ENCODE measurements around the gene TMEM41B.
"Not testable (repeated sequence)": the region's sequence is repeated elsewhere in the genome, so short reads cannot be mapped to it uniquely, and the experiment has no call there.

Gene TMEM41B

DNA sequence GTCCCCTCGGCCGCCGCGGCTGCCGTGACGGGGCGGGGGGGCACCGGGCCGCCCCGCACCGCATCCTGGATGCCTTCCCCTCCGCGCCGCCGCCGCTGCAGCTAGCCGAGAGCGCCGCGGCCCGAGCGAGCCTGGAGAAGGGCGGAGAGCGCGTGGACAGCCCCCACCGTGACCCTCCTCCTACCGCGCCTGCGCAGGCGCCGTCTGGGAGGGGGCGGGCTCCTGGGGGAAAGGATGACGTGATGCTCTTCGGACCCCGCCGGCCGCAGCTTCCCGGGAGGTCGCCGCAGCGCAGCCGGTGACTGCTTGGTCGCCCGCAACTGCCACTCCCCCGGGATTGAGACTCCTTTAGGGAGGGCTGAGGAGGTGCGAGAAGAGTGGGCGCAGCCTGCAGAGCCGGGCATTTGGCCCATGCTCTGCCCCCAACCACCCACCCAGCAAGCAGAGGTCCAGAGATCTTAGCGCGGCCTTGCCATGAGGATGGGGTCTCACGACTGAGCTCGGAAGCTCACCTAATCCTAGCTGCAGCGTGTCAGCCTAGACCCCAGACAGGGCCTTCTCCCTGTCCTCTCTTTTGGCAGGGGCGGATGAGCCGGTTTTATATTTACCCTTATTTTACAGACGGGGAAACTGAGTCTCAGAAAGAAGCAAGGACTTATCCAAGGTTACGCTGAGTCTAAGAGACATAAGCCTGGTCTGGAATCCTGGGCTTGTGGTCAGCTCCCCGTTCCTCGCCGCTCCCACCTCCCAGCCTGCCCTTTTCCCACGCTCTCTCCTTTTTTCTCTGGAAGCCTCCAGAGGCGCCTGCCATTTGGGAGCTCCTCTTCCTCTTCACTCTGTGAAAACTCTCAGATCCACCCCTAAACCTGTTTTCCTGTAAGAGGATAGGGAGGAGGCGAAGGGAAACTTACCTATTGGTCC is 48.9 kb downstream of the TMEM41B start, which contains the start of gene DENND5A:
TSS of gene DENND5A (minus strand) at position 140 of the 921 bp plus-strand sequence. CDS start 281 bp downstream, outside the sequence.
- DNase-seq (ENCODE audit: low read depth): peak; percentile 74
- TF ChIP-seq, protein P1, sequence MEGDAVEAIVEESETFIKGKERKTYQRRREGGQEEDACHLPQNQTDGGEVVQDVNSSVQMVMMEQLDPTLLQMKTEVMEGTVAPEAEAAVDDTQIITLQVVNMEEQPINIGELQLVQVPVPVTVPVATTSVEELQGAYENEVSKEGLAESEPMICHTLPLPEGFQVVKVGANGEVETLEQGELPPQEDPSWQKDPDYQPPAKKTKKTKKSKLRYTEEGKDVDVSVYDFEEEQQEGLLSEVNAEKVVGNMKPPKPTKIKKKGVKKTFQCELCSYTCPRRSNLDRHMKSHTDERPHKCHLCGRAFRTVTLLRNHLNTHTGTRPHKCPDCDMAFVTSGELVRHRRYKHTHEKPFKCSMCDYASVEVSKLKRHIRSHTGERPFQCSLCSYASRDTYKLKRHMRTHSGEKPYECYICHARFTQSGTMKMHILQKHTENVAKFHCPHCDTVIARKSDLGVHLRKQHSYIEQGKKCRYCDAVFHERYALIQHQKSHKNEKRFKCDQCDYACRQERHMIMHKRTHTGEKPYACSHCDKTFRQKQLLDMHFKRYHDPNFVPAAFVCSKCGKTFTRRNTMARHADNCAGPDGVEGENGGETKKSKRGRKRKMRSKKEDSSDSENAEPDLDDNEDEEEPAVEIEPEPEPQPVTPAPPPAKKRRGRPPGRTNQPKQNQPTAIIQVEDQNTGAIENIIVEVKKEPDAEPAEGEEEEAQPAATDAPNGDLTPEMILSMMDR (conservative IDR thresholded peaks at IDR 0.05; ENCODE audit: control insufficient read depth, insufficient read depth, low read depth, low read length): no peak
- peak within 1 kb of the TSS; percentile 87 for H3K4me3 ChIP-seq (ENCODE audit: control insufficient read depth, low read depth, low read length)

DNA sequence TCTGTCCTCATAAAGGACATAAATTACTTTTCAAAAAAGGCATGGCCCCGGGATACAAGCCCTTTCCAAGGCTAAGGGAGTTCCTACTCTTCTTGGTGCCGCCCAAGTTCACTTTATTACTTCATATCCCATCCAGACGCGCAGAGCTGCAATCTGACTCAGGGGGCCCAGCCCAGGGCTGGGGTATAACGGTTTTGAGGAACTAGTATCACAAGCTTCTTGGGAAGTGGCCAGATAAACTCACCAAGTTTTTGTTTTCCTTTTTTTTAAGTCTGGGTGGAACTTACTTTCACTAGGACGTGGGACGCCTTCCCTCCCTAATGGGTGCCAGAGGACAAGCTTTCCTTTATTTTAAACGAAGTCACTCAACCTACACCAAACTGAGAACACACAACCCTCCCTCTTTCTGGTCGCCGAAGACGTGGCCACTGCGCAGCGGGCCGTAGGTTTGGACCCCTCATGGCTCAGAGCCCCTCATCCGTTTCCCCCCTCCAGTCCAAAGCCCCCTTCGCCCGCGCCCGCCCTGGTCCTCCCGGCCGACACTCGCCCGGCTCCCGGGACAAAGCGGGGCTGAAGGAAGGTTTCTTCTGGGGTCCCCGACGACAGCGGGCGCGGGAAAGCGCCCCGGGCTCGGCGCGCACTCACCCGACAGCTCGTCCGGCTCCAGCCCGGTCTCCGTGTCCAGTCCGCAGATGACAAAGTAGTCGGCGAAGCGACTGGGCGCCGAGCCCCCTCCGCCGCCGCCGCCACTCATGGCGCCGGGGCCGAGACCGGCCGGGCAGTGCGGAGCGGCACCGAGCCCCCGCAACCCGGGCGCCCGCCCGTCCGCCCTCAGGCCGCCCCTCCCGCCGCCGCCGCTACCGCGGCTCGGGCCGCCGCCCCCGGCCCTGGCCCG is 49.8 kb downstream of the TMEM41B start:
- H3K4me3 ChIP-seq (ENCODE audit: control insufficient read depth, low read depth, low read length): peak overlapping the region; percentile 87
- TF ChIP-seq, protein P1 (conservative IDR thresholded peaks at IDR 0.05; ENCODE audit: control insufficient read depth, insufficient read depth, low read depth, low read length): no peak
- peak; percentile 87 for DNase-seq (ENCODE audit: low read depth)

DNA sequence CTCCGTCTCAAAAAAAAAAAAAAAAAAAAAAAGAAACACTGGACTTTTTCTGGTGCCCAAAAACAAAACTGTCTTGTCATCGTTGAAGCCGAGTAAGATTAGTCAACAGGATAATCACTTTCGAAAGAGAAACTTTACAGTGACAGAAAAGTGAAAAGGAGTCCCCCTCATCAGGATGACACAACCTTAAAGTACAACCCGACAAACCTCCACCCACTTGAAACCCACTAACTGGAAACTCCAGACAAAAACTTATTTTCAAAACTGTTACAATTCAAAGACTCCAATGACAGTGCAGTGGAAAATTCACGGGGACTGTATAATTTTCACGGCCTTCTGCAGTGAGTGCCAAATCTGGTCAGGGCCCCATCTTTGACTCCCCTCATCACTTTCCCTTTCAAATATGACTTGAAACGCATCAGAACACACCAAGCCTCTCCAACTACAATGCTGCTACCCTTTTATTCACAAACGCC is 50.5 kb downstream of the TMEM41B start:
- peak overlapping the region; percentile 87 for H3K4me3 ChIP-seq (ENCODE audit: control insufficient read depth, low read depth, low read length)
- DNase-seq (ENCODE audit: low read depth): peak; percentile 50

DNA sequence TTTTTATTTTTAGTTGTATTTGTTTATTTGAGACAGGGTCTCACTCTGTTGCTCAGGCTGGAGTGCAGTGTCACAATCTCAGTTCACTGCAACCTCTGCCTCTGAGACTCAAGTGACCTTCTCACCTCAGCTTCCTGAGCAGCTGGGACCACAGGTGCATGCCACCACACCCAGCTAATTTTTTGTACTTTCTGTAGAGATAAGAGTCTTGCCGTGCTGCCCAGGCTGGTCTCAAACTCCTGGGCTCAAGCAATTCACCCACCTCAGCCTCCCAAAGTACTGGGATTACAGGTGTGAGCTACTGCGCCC is 53.6 kb downstream of the TMEM41B start:
- not testable (repeated sequence) for DNase-seq (ENCODE audit: low read depth); H3K4me3 ChIP-seq (ENCODE audit: control insufficient read depth, low read depth, low read length)

More for the DNA sequence above, 50.5 kb downstream of the TMEM41B start:
- TF ChIP-seq, protein P1 (conservative IDR thresholded peaks at IDR 0.05; ENCODE audit: control insufficient read depth, insufficient read depth, low read depth, low read length): no peak

DNA sequence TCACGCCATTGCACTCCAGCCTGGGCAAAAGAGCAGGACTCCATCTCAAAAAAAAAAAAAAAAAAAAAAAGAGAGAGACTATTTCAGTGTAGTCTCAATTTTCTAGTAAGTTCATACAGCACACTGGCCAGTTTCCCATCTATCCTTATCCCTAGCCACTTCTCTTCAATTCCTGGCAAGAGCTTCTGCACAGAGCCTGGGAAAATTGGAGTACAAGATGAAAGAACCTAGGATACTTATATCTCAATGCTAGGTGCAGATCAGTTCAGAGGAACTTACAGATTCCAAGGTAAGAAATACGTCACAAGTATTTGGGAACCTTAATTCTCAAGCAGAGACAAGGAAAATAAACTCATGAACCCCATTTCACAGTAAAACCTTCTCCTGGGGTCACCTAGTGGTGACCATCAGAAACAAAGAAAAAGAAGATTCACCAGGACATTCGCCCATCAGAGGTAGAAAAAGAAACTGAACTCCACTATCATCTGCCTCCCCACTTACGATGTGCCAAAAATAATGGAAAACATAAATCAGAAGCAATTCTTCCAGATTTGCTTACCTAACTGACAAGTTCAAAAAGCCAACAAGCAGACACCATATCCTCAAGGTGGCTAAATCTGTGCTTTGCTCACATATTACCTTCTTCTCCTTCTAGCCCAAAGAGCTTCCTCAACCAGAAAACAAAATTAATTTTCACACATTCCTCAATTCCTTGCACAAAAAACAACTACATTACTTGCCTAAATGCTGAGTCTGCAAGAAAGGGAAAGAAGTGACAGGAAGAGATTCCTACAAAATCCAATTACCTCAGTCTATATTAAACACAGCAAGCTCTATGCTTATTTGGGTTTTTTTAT is 54.2 kb downstream of the TMEM41B start:
- DNase-seq (ENCODE audit: low read depth): no peak
- TF ChIP-seq, protein P1 (conservative IDR thresholded peaks at IDR 0.05; ENCODE audit: control insufficient read depth, insufficient read depth, low read depth, low read length): peak; percentile 40
- H3K4me3 ChIP-seq (ENCODE audit: control insufficient read depth, low read depth, low read length): no peak overlapping the region

DNA sequence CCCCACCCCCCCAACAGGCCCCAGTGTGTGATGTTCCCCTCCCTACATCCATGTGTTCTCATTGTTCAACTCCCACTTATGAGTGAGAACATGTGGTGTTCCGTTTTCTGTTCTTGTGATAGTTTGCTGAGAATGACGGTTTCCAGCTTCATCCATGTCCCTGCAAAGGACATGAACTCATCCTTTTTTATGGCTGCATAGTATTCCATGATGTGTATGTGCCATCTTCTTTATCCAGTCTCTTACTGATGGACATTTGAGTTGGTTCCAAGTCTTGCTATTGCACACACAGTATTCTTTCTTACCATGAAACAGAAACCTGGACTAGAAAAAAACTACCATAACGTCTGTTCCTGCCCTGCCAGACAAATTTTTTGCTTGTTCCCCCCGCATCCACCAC is 56.1 kb downstream of the TMEM41B start:
- H3K4me3 ChIP-seq (ENCODE audit: control insufficient read depth, low read depth, low read length); DNase-seq (ENCODE audit: low read depth): not testable (repeated sequence)

DNA sequence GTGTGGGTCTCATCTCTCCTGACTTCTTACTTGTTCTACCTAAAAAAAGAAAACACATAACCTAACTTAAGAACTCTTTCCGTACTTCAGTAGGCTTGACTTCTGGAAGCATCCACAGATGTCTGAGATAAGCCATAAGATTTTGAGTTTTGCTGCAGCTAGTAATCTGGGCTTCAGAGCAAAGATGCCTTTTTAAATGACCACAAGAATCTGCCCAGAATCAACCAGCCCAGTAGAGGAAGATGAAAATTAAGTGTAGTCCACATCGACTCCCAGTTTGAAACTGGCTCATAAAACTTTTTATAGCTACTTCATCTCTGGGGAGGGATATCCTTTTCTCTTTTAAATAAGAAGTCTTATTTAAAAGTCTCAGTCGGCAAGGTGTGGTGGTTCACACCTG is 60.0 kb downstream of the TMEM41B start:
- DNase-seq (ENCODE audit: low read depth): no peak
- TF ChIP-seq, protein P1 (conservative IDR thresholded peaks at IDR 0.05; ENCODE audit: control insufficient read depth, insufficient read depth, low read depth, low read length): no peak
- no peak overlapping the region for H3K4me3 ChIP-seq (ENCODE audit: control insufficient read depth, low read depth, low read length)
